HepG2 (cell line): ENCODE results near the gene ZPR1.

ENCODE experiments used
- ETS1 ChIP-seq: sonication (generic); formaldehyde crosslinking; IDR thresholded peaks from 2 replicates; pipeline ENCODE4 v1.4.0; 2020; ENCODE audit warnings: missing genetic modification reagents
- KDM1A ChIP-seq: IDR thresholded peaks from 2 replicates; pipeline ENCODE4 v1.6.1; 2016; ENCODE audit warnings: missing compliant biosample characterization
- MAX ChIP-seq: IDR thresholded peaks from 2 replicates; pipeline ENCODE4 v1.6.1; 2012; ENCODE audit warnings: inconsistent platforms
- PHF20 ChIP-seq: sonication (generic); formaldehyde crosslinking; IDR thresholded peaks from 2 replicates; pipeline ENCODE4 v1.5.0; 2020; ENCODE audit warnings: mild to moderate bottlenecking, missing genetic modification reagents
- POGK ChIP-seq: sonication (generic); formaldehyde crosslinking; conservative IDR thresholded peaks from 2 replicates; pipeline ENCODE4 v1.8.0; 2022; ENCODE audit warnings: mild to moderate bottlenecking, moderate library complexity, missing genetic modification reagents
- TAF1 ChIP-seq: sonication (generic); formaldehyde crosslinking; IDR thresholded peaks from 2 replicates; pipeline ENCODE4 v1.4.0; 2020; ENCODE audit warnings: missing genetic modification reagents
- TARDBP ChIP-seq: sonication (generic); formaldehyde crosslinking; IDR thresholded peaks from 2 replicates; pipeline ENCODE4 v1.8.0; 2022; ENCODE audit warnings: mild to moderate bottlenecking, missing genetic modification reagents
- ZNF138 ChIP-seq: sonication (generic); formaldehyde crosslinking; IDR thresholded peaks from 2 replicates; pipeline ENCODE4 v1.5.0; 2020; ENCODE audit warnings: mild to moderate bottlenecking, low read depth, missing genetic modification reagents
- ZNF34 ChIP-seq: sonication (generic); formaldehyde crosslinking; IDR thresholded peaks from 2 replicates; pipeline ENCODE4 v1.4.0; 2020; ENCODE audit warnings: mild to moderate bottlenecking, missing genetic modification reagents, borderline replicate concordance
- ZNF501 ChIP-seq: sonication (generic); formaldehyde crosslinking; IDR thresholded peaks from 2 replicates; pipeline ENCODE4 v1.5.1; 2020; ENCODE audit warnings: mild to moderate bottlenecking, moderate library complexity, missing genetic modification reagents
- ZNF839 ChIP-seq: sonication (generic); formaldehyde crosslinking; IDR thresholded peaks from 2 replicates; pipeline ENCODE4 v1.4.0; 2020; ENCODE audit warnings: missing genetic modification reagents, mild to moderate bottlenecking, borderline replicate concordance
- TF ChIP-seq, protein P1 (sequence below): sonication (generic); formaldehyde crosslinking; IDR thresholded peaks from 2 replicates; pipeline ENCODE4 v1.4.0; 2020; ENCODE audit warnings: mild to moderate bottlenecking, missing genetic modification reagents

GRCh38 chr11:116819049-116819448 lies 31.2 kb upstream of the ZPR1 start:
- no peak for TF ChIP-seq ZNF839 (CRISPR knock-in tag)
- no peak for TF ChIP-seq ZNF138 (CRISPR knock-in tag)
- TF ChIP-seq PHF20 (CRISPR knock-in tag), result no peak
- TF ChIP-seq ZNF501 (CRISPR knock-in tag), result no peak
- TF ChIP-seq POGK (CRISPR knock-in tag), result no peak
- TF ChIP-seq ZNF34 (CRISPR knock-in tag), result no peak
- TF ChIP-seq, protein P1, sequence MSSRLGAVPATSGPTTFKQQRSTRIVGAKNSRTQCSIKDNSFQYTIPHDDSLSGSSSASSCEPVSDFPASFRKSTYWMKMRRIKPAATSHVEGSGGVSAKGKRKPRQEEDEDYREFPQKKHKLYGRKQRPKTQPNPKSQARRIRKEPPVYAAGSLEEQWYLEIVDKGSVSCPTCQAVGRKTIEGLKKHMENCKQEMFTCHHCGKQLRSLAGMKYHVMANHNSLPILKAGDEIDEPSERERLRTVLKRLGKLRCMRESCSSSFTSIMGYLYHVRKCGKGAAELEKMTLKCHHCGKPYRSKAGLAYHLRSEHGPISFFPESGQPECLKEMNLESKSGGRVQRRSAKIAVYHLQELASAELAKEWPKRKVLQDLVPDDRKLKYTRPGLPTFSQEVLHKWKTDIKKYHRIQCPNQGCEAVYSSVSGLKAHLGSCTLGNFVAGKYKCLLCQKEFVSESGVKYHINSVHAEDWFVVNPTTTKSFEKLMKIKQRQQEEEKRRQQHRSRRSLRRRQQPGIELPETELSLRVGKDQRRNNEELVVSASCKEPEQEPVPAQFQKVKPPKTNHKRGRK (CRISPR knock-in tag), result no peak
- no peak for TF ChIP-seq KDM1A (CRISPR knock-in tag)
- TF ChIP-seq TARDBP (CRISPR knock-in tag), result no peak
- no peak for TF ChIP-seq TAF1
- no peak for TF ChIP-seq ETS1 (CRISPR knock-in tag)
- no peak for TF ChIP-seq MAX
